Ectodermal cell (in vitro differentiated cells): ENCODE results near the gene OSBPL5.

ENCODE experiments used
- H3K27ac ChIP-seq: 2 replicates; pipeline ENCODE4 v1.7.0; 2013; ENCODE audit warnings: mild to moderate bottlenecking, low read depth, low read length; ENCODE audit not compliant: insufficient read depth, poor library complexity, severe bottlenecking
- H3K27me3 ChIP-seq: 2 replicates; pipeline ENCODE4 v1.7.0; 2013; ENCODE audit warnings: mild to moderate bottlenecking, low read length; ENCODE audit not compliant: insufficient read depth, control insufficient read depth, poor library complexity, severe bottlenecking
- H3K36me3 ChIP-seq: one replicate; pipeline ENCODE4 v1.7.0; 2013; ENCODE audit warnings: low read length; ENCODE audit not compliant: control insufficient read depth, insufficient read depth
- H3K4me1 ChIP-seq: one replicate; pipeline ENCODE4 v1.7.0; 2013; ENCODE audit warnings: low read length; ENCODE audit not compliant: control insufficient read depth, insufficient read depth
- H3K4me3 ChIP-seq: 2 replicates; pipeline ENCODE4 v1.7.0; 2013; ENCODE audit warnings: low read depth, low read length, control low read depth; ENCODE audit not compliant: insufficient read depth
- H3K9me3 ChIP-seq: 2 replicates; pipeline ENCODE4 v1.7.0; 2013; ENCODE audit warnings: mild to moderate bottlenecking, low read length, moderate library complexity; ENCODE audit not compliant: control insufficient read depth
- WGBS, 2 experiments: methylation state at CpG; one replicate each; pipeline ENCODE4 v1.1.7; 2013; ENCODE audit warnings: missing lambda C conversion rate in 2 of 2; 5-methylcytosine and 5-hydroxymethylcytosine counted together

The OSBPL5 gene

DNA sequence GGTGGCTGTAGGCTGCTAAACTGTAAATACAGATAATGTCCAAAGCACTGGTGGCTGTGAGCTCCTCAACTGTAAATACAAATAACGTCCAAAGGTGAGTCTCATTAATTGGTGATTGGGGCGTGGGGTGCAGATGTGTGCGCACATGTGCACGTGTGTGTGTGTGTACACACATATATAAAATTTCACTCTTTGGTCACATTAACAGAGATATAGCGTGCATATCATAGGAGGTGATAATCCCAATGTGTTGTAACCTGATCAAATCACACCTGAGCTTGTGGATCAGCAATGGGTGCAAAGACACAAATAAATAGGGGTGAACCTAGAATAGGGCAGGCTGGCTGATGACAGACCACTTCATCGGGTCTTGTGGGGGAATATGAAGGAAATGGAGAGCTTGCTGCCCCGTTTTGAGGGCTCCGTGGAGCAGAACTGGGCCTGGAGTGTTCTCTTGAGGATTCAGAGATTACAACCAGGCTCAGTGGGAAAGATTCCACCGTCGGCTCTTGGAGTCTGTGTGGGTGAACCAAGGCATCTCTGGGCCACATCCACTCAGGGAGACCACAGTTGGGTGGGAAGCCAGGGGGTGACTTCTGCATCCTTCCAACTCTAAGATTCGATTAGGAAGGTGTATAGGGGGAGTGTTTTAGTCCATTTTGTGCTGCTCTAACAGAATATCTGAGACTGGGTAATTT, 24.9 kb upstream of the OSBPL5 start:
- 91 to 96% methylated on average over 8 to 11 of the region's 11 CpGs for WGBS, 2 experiments
- Histone ChIP-seq H3K27me3 (no peaks in the 10 kb centered on the region), H3K36me3 (no peaks in the 10 kb centered on the region), H3K9me3 (no peaks in the 10 kb centered on the region), H3K27ac (no peak overlapping the region), H3K4me3 (no peak overlapping the region), H3K4me1 (peaks cover 16% of the 10 kb centered on the region)

DNA sequence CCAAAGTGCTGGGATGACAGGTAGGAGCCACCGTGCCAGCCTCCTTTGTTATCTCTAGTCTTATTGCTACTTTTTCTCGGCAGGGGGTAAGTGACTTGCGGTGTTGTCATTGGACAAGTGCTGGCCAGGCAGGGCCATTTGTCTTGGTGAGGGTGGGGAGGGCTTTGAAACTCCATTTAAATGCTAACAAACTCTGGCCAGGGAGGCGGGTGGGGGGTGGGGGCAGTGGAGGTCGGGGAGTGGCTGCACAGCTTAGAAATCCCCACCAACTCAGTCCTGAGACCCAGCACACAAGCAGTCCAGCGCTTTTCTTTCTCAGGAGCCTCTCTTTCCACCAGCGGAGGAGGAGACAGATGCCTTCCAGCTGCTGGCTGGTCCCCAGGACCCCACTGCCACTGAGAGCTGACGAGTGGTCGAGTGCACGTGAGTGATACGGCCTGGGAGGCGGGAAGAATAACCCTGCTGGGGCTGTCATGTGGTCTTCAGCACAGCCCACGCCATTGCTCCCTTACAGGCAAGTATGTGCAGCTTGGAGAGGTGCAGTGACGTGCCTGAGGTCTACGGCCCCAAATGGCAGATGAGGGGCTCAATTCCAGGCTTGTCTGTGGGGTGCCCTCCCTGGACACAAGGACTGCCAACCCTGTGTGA, 24.2 kb upstream of the OSBPL5 start:
- no peaks in the 10 kb centered on the region for H3K9me3 ChIP-seq
- no peaks in the 10 kb centered on the region for H3K36me3 ChIP-seq
- peaks cover 16% of the 10 kb centered on the region for H3K4me1 ChIP-seq
- peak overlapping the region; percentile 9 for H3K4me3 ChIP-seq
- H3K27ac ChIP-seq: no peak overlapping the region
- H3K27me3 ChIP-seq: no peaks in the 10 kb centered on the region
- 14 to 18% methylated on average over 15 of the region's 15 CpGs for WGBS, 2 experiments

DNA sequence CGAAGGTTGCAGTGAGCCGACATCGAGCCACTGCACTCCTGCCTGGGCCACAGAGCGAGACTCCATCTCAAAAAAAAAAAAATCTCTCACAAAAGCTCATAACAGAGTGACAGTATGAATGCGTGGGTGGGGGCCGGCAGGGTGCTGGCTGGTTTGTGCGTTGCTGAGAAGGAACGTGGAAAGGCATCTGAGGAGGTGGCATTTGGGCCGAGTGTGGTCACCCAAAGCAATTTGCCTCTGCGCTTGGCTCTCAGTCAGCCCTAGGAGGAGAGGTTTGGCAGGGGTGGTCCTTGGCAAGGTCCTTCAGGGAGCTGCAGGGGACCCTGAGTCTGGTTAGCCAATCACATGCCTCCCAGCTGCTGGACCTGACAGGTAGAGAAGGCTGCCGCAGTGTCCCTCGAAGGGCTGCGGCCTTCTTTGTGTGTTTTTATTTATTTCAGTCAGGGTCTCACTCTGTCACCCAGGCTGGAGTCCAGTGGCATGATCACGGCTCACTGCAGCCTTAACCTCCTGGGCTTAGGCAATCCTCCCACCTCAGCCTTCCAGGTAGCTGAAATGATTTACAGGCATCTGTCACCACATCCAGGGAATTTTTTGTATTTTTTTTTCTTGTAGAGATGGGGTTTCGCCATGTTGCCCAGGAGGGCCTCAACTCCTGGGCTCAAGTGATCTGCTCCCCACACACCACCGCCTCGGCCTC, 23.5 kb upstream of the OSBPL5 start:
- Histone ChIP-seq H3K9me3 (no peaks in the 10 kb centered on the region), H3K4me1 (peaks cover 16% of the 10 kb centered on the region), H3K4me3 (no peak overlapping the region), H3K27me3 (no peaks in the 10 kb centered on the region), H3K36me3 (no peaks in the 10 kb centered on the region), H3K27ac (no peak overlapping the region)
- WGBS, 2 experiments: 66 to 73% methylated on average over 17 of the region's 17 CpGs

DNA sequence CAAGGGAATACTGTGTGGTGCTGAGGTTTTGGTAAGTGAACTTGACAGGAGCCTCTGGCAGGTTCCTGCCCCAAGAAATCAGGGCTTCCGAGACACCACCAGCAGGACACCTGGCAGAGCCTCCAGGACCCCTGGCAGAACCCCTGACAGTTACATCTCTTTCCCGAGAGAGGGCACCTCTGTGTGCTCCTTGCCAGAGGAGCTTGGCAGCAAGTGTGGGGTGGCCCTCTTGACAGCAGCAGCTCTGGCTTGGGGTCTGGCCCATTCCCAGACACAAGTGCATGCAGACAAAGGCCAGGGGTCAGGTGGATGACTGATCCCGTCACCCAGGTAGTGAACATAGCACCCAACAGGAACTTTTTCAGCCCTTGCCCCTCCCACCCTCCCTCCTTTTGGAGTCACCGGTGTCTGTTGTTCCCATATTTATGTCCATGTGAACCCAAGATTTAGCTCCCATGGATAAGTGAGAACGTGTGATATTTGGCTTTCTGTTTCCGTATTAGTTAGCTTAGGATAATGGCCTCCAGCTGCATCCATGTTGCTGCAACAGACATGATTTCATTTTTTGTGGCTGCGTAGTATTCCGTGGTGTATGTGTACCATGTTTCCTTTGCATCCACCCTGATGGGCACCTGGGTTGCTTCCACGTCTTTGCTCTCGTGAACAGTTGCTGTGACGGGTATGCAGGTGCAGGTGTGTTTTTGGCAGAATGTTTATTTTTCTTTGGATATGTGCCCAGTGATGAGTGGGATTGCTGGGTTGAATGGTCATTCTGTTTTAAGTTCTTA, 21.2 kb upstream of the OSBPL5 start:
- Histone ChIP-seq H3K36me3 (no peaks in the 10 kb centered on the region), H3K27me3 (no peaks in the 10 kb centered on the region), H3K4me3 (no peak overlapping the region), H3K4me1 (peaks cover 11% of the 10 kb centered on the region), H3K27ac (no peak overlapping the region), H3K9me3 (no peaks in the 10 kb centered on the region)
- WGBS, 2 experiments: 93% methylated on average over 11 of the region's 11 CpGs

DNA sequence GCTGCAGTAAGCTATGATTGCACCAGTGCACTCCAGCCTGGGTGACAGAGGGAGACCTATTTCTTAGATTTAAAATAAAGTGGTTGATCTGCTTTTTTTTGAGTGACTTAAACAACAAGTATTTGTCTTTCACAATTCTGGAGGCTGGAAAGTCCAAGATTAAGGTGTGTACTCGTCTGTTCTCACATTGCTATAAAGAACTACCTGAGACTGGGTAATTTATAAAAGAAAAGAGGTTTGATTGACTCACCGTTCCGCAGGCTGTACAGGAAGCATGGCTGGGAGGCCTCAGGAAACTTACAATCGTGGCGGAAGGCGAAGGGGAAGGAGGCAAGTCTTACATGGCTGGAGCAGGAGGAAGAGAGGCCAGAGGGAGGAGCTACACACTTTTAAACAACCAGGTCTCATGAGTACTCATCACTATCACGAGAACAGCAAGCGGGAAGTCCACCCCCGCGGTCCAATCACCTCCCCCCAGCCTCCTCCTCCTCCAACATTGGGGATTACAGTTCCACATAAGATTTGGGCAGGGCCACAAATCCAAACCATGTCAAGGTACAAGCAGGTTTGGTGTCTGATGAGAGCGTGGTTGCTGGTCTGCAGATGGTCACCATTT, 19.7 kb upstream of the OSBPL5 start:
- Histone ChIP-seq H3K9me3 (no peaks in the 10 kb centered on the region), H3K27me3 (no peaks in the 10 kb centered on the region), H3K4me1 (peaks cover 11% of the 10 kb centered on the region), H3K27ac (no peak overlapping the region), H3K36me3 (no peaks in the 10 kb centered on the region), H3K4me3 (no peak overlapping the region)
- WGBS, 2 experiments: 90% methylated on average over 11 of the region's 11 CpGs

DNA sequence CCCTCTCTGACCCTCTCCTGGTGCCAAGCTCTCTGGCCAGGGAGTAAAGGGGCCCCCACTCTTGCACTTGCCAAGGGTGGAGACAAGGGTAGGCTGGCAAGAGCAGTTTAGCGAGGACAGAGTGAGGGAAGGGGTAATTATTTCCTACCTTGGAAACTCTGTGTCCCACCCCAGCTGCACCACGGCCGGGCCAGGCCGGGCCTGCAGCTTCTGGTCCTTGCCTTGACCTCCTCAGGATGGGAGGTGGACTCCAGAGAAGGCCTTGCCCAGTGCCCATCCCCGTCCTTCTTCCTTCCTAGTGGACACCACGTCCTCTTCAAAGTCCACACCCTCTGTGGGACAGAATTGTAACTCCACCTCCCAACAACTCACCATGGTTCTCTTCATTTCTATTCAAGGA, 18.4 kb upstream of the OSBPL5 start:
- 91 to 93% methylated on average over 6 of the region's 6 CpGs for WGBS, 2 experiments
- Histone ChIP-seq H3K9me3 (no peaks in the 10 kb centered on the region), H3K4me1 (no peaks in the 10 kb centered on the region), H3K36me3 (no peaks in the 10 kb centered on the region), H3K27ac (no peak overlapping the region), H3K4me3 (no peak overlapping the region), H3K27me3 (no peaks in the 10 kb centered on the region)

DNA sequence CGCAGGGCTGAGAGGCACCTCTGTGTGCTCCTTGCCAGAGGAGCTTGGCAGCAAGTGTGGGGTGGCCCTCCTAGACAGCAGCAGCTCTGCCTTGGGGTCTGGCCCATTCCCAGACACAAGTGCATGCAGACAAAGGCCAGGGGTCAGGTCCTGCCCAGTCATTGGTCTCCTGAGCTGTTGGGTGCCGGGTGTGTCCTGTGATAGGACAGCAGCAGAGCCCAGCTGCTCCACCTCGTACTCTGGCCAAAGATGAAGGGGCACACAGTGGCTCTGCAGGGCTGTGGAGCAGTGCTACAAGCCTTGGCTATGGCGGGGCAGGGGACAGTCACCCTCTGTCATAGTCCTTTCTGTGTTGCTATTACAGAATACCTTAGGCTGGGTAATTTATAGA, 17.3 kb upstream of the OSBPL5 start:
- Histone ChIP-seq H3K27ac (no peak overlapping the region), H3K36me3 (no peaks in the 10 kb centered on the region), H3K27me3 (no peaks in the 10 kb centered on the region), H3K4me3 (no peak overlapping the region), H3K9me3 (no peaks in the 10 kb centered on the region), H3K4me1 (no peaks in the 10 kb centered on the region)
- WGBS, 2 experiments: 93% methylated on average over 4 of the region's 4 CpGs

DNA sequence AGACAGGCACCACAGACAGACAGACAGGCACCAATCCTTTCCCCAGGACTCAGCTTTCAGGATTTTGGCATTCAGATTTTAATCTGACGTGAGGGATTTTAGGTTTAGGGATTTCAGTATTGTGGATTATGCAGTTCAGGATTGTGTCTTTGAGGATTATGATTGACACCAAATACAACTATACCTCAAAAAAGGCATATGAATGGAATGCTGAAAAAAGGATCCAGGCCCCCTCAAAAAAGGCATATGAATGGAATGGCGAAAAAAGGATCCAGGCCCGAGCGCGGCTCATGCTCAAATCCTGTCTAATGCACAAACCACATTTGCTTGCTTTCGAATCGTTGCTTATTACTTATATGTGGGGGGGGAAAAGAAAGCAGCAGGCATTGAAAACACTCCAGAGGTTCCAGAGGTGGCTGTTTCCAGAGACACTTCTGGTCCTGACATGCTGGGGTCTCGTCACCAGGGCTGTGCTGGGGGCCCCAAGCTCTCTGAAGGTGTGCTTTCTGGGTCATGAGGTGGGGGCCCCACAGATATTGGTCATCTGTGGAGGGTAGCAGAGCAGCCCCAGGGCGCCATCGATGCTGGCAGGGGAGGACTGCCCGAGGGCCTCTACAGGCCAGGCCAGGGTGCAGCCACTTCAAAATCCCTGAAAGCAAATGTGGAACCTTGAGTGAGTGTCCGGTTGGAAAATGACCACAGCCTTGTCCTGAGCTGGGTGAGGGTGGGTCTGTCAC, 16.8 kb upstream of the OSBPL5 start:
- no peaks in the 10 kb centered on the region for H3K4me1 ChIP-seq
- 93 to 95% methylated on average over 11 to 12 of the region's 12 CpGs for WGBS, 2 experiments
- H3K27me3 ChIP-seq: no peaks in the 10 kb centered on the region
- no peak overlapping the region for H3K4me3 ChIP-seq
- no peaks in the 10 kb centered on the region for H3K9me3 ChIP-seq
- H3K36me3 ChIP-seq: no peaks in the 10 kb centered on the region
- no peak overlapping the region for H3K27ac ChIP-seq

DNA sequence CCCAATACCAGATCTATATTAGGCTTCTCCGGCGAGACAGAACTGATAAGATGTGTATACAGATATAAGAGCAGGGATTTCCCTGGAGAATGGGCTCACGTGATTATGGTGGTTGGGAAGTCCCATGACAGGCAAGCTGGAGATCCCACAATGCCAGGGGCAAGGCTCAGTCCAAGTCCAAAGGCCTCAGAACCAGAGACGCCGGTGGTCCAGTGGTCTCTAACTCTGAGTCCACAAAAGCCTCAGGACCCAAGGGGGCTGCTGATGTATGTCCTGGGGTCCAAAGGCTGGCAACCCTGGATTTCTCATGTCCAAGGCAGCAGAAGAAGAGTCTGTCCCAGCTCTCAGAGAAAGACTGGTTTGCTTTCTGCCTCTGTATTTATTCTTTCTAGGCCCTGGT, 15.8 kb upstream of the OSBPL5 start:
- no peak overlapping the region for H3K27ac ChIP-seq
- peaks cover under 1% of the 10 kb centered on the region for H3K9me3 ChIP-seq
- WGBS, 2 experiments: 94 to 95% methylated on average over 5 of the region's 5 CpGs
- H3K27me3 ChIP-seq: no peaks in the 10 kb centered on the region
- H3K4me1 ChIP-seq: no peaks in the 10 kb centered on the region
- no peak overlapping the region for H3K4me3 ChIP-seq
- H3K36me3 ChIP-seq: no peaks in the 10 kb centered on the region
